Hindlimb muscle (tissue), 1 donor: ENCODE data around the gene ZNF592. TPM values are rescaled to one million over a fixed set of nuclear protein-coding genes. Genes with fewer than 3 reads are reported as not detected.
"Not testable (repeated sequence)": the region's sequence is repeated elsewhere in the genome, so short reads cannot be mapped to it uniquely, and the experiment has no call there.

Experiments
- DNase-seq: peaks from one replicate; pipeline ENCODE4 v3.0.0-alpha.2; 2013
- polyA plus RNA-seq: library from polyadenylated mRNA; unstranded; fragments of 120-200 nt; gene quantifications from one replicate; pipeline ENCODE4 v1.2.1, GENCODE V29; 2013; ENCODE audit not compliant: insufficient read length

Gene ZNF592
- polyA plus RNA-seq, 1 donor: 26.1 TPM

DNA sequence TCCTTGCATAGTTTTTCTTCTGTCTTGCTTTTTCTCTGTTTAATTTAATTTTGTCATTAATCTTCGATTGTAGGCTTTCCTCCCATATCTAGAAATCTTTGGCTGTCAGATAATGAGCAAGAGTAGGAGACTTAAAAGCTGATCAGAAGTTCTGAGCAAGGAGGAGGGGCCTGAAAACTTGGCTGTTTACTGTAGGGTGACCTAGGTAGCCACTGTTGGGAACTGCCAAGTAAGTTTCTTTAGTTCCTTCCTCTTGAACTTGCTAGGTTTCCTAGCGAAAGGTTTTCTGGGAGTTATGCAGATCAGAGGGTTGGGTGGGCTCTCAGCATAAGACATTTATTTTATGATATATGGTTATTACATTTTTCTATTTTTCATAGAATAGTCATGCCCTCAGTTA is 83.2 kb downstream of the ZNF592 start:
- DNase-seq: no peak

DNA sequence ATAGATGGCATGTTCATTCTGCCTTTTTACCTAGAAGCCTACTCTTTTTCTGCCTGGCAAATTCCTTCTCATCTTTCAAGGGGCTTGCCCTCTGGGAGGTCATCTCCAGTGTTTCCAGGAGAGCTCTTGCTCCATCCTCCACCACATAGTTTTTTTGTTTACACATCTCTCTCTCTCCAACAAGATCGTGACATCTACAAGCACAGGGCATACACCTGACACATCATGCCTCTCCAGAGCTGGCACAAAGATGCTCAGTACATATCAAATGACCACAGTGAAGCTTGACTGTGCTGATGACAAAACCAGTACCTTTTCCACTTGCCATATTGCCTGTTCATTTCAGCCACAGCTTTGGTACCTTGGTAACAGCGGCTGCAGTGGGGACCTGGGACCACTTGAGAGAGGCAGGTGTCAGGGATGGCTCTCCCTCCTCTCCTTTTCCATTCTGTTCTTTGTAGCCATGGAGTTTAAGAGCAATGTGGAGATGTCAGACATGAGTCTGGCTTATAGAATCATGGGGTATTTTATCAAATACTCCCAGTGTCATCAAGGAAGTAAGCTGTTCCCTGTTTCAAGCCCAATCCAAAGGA is 84.2 kb downstream of the ZNF592 start:
- DNase-seq: no peak

DNA sequence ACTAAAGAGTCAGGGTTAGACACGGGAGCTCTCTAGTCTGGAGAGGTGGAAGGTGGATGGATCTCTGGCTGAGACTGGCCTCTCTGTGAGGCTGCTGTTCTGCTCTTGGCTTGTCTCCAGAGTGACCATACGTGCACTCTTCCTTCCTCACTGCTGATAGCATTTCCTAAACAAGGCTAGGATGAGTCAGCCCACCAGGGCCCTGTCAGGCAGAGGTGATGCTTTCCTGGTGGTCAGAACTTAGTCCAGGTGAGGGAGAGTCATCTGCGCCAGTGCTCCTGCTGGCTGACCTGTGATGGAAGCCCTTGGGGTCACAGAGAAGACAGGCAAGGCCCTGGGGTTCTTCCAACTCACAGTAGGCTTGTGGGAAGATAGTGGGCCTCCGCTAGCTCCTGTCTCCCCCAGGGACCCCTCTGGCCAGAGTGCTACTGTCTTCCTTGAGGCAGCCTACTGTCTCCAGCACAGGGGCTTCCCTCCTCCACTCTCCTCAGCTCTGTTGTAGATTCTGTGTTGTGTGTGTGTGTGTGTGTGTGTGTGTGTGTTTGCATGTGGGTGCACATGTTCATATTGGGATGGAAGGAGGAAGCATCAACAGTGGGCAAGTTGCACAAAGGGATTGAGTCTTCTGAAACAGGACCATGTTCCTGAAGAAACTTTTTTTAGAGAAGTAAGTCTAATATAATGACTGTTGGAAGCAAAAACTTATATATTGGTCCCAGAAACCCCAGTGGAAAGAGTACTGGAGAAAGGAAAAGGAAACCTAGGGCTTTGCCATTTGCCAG is 85.2 kb downstream of the ZNF592 start:
- DNase-seq: no peak

DNA sequence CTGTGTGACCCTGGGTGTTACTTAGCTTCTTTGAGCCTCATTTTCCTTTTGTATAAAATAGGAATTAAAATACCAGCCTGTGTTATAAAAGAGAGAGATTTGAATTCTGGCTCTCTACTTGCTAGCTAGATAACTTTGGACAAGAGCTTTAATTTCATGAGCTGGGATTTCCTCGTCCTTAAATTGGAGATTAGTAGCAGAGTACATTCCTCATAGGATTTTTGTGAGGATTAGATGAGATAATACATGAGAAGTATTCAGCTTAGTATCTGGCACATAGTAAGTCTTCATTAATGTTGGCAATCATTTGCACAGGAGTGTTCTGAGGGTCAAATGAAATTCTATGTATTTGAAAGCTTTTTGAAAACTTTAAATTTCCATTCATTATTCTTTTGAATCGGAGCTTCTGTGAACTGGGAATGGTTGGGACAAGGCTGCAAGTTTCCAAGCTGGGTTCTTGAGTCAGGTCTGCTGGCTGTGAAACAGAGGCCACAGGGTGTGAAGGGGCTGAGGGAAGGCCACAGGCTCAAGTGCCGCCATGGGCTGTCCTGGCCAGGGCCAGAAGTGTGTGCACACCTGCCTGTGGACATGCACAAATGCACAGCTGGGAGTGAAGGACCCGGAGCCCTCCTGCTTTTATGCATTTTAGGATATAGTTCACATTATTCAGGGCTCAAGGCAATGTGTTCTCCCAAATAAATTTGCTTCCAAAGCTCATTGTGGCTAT is 86.0 kb downstream of the ZNF592 start:
- DNase-seq: no peak

DNA sequence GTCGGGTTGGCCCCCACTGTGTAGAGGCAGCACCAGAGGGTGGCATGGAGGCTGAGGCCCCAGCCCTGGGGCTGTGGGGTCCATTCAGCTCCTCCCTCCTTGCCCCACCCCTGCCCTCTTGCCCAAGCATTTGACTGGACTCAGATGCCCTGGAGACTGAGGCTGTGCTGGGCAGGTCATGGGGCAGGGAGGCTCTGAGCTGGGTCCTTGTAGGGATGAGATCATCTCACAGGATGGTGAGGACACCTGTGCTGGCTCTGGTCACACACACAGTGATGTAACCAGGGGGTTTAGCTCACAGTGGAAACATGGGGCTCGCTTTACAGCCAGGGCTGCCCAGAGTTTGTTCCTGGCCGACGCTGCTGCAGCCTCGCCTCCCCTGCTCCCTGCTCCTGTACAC is 86.6 kb downstream of the ZNF592 start:
- no peak for DNase-seq

DNA sequence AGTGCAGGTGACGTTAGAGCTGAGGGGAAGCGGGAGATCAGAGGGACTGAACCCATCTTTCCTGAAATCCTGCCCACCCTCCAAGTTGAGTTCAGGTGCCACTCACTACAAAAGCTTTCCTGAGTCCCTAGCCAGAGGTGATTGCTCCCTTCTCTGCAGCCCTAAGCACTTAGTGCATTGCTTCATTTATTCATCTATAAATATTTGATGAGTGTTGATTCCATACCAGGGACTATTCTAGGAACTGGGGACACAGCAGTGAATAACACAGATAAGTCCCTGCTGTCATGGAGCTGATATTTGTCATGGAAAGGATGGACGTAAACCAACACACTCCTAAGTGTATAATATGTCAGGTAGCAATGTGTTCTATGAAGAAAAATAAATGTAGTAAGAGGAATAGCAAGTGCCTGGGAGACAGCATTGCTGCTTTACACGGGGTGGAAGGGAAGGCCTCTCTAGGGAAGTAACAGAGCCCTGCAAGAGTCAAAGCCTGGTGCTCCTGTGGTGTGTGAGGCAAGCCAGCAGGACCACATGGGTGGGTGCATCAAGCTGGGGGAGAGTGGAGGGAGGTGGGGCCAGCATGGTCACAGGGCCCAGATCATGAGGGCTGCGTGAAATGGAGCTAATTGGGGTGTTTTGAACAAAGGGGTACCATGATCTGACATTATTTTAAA is 87.4 kb downstream of the ZNF592 start:
- no peak for DNase-seq

DNA sequence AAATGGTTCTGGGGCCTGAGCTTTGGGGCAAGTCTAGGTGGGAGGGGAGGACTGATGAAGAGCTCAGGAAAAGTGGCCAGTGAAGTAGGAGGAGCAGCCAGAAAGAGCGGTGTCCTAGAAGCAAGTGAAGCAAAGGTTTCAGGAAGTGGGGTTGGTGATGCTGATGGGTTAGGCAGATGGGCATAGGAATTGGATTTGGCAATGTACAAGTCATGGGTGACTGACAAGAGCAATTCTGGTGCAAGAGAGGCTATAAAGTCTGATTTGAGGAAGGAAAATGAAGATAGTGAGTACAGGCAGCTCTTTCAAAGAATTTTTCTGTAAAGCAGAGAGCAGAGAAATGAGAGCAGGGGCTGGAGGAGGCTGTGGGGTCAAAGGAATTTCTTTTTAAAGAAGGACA is 88.5 kb downstream of the ZNF592 start:
- DNase-seq: no peak

DNA sequence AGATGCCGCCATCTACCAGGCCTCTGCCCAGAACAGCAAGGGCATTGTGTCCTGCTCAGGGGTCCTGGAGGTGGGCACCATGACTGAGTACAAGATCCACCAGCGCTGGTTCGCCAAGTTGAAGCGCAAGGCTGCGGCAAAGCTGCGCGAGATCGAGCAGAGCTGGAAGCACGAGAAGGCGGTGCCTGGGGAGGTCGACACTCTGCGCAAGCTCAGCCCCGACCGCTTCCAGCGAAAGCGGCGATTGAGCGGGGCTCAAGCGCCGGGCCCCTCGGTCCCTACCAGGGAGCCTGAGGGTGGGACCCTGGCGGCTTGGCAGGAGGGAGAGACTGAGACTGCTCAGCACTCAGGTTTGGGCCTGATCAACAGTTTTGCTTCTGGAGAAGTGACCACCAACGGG is 91.3 kb downstream of the ZNF592 start:
- DNase-seq: no peak

DNA sequence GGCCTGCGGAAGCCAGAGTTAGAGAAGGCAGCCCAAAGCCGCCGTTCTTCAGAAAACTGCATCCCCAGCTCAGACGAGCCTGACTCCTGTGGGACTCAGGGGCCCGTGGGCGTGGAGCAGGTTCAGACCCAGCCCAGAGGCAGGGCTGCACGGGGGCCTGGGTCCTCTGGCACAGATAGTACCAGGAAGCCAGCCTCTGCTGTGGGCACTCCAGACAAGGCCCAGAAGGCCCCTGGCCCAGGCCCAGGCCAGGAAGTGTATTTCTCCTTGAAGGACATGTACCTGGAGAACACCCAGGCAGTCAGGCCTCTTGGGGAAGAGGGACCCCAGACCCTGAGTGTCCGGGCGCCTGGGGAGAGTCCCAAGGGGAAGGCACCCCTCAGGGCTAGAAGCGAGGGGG is 91.9 kb downstream of the ZNF592 start:
- DNase-seq: no peak

DNA sequence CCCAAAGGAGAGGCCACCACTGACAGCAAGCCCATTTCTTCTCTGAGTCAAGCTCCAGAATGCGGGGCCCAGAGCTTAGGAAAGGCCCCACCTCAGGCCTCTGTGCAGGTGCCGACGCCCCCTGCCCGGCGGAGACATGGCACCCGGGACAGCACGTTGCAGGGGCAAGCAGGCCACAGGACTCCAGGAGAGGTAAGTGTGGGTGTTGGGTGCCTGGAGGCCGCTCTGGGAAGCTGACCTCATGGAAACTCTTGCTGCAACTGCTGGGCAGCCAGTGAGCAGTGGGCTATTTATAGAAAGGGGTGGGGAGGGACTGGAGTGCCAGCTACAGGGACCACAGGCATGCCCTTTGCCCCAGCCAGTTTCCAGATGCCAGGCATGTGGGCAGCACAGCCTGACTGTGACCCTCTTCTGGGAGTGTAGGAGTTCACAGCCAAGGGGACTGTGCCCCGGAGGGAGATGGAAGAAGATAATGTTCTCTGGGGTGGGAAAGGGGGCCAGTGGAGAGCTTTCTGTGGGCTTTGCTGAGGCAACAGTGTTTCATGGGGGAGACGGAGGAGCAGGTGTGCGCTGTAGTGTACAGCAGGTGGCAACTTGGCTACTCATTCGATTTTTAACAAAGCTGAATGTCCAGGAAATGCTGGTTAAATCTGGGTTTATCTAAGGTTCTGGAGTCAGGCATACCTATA is 92.5 kb downstream of the ZNF592 start:
- DNase-seq: peak; percentile 48

DNA sequence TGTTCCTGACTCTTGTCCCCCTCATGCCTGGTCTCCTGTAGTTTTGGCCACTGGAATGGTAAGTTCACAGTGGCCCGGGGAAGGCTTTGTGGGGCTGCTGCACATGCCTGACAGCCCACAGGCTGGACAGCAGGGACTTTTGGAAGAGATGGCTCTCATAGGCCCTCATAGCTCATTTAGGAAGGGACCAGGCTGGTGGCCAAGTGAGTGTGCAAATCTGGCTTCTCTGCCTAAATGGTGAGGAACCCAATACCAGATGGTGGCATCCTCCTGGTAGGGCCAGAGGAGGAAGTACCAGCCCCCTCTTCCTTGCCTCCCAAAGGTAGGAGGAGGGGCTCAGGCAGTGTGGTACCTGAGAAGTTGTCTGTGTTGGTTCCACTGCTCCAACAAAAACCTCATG is 94.4 kb downstream of the ZNF592 start:
- no peak for DNase-seq

DNA sequence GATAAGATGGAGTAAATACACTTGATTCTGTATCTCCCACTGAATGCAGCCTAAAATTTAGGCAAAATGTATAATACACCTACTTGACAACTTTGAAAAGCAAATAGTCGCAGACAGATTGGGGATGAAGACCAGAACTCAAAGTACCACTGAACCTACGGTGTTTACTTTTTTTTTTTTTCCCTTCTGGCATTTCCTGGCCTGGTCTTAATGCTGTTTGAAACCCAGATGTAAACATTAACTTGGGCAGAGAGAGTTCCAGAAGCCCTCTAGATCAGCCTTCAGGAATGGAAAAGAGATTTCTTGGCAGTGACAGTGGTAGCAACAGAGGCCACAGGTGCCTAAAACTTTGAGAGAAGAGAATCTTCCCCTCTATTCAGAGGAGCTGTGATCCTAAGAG is 96.6 kb downstream of the ZNF592 start:
- no peak for DNase-seq

DNA sequence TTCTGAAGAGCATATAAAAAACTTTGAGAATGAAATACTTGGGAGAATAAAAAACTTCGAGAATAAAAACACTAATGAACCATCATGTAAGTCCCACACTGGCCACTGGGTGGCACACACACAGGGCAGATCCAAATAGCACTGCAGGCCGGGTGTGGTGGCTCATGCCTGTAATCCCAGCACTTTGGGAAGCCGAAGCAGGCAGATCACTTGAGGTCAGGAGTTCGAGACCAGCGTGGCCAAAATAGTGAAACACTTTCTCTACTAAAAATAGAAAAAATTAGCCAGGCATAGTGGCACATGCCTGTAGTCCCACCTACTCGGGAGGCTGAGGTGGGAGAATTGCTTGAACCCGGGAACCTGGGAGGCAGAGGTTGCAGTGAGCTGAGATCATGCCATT is 97.2 kb downstream of the ZNF592 start:
- DNase-seq: not testable (repeated sequence)

DNA sequence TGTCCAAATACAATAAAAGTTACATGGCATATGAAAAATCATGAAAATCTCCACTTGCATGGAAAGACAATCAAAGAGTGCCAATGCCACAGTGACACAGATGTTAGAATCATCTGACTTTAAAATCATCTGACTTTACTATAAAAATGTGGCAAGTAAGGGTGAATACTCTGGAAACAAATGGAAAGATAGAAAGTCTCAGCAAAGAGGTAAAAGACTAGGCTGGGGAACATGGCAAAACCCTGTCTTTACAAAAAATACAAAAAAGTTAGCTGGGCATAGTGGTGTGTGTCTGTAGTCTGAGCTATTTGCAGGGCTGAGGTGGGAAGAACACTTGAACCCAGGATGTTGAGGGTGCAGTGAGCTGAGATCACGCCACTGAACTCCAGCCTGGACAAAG is 97.9 kb downstream of the ZNF592 start:
- DNase-seq: no peak

DNA sequence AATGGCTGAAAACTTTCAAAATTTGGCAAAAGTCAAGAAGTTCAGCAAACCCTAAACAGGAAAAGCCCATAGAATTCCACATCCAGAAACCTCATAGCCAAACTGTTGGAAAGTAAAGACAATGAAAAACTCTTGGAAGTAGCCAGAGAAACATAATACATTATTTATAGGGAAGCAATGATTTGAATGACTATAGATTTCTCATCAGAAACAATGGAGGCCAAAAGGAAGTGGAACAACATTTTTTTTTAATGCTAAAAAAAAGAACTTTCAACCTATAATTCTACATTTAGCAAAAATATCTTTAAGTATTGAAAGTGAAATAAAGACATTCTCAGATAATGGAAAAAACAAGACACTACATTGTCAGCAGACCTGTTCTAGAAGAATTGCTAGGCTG is 99.0 kb downstream of the ZNF592 start:
- no peak for DNase-seq

DNA sequence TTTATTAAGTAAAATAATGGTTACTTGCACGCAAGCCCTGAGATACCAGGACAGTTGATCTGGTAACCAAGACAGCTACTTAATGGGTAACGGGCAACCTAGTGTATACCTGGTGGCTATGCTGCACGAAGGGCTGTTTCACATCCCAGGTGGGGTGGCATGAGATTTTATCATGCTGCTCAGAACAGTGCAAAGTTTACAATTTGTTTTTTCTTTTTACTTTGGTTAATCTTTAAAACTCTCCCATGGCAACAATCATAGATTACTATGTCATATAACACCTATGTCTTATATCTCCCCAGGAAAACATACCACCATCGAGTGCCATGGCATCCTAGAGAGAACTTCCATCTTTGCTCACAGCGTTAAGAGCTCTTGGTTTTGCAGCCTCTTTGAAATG is 103.8 kb downstream of the ZNF592 start:
- DNase-seq: no peak

DNA sequence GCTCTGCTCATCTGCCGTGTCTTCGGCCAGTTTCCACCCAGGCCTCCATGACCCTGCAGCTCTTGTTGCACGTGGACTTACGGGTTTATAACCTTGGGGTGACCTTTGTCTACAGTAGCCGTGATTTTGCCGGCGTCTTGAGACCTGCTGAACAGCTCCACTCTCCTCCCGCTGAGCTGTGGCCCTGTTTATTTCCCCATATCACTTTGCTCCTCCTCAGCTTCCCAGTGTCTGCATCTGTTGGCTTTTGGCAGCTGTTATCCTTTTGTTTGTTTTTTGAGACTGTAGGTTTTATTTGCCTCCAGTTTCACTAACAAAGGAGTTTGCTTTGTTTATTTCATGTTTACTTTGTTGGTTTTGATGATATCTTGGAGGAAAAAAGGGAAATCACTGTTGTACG is 106.7 kb downstream of the ZNF592 start:
- no peak for DNase-seq

DNA sequence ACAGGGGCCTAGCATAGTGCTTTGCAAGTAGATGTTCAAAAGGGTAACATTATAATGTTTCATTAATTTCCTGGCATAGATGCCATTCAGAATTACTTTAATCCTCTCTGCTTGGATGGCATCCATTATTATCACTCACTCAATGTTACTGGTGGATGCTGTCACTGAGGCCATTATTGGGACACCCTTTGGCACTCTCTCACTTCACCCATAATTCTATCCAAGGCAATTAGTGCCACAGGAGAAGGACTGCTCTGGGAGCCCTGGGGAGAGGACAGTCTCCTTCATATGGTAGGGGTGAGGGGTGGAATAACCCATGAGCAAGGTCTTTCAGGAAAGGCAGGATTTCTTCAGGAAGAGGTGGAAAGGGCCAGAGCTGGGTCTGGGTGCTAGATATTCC is 107.4 kb downstream of the ZNF592 start:
- DNase-seq: no peak
